Left colon (tissue), 2 donors: ENCODE data around the gene GRIP1. TPM values are rescaled to one million over a fixed set of nuclear protein-coding genes. Genes with fewer than 3 reads are reported as not detected.

ENCODE experiments used
- ATAC-seq: fragments of 200-7000 bp; cut with Tn5 transposase; one replicate; pipeline ENCODE4 v1.9.1; 2020; ENCODE audit warnings: mild to moderate bottlenecking, moderate library complexity
- DNase-seq, 2 donors: peaks; one replicate each; pipeline ENCODE4 v3.0.0-alpha.2; 2020
- intact Hi-C, 2 donors: fragments of 100-400 bp; cut with DNase I in 1 of 2; cut with micrococcal nuclease in 1 of 2; formaldehyde crosslinking; loops; one replicate each; pipeline versions ENCODE4 v1.11.2 to v1.14.0; 2022; cut with DNase I, micrococcal nuclease
- total RNA-seq, 2 donors: library from RNA; stranded (reverse); fragmentation: NEBNext Ultra II Directional; extraction: Animal tissue kit (Norgen Biotek cat#: 25700); gene quantifications; one replicate each; pipeline ENCODE4 v1.2.1, GENCODE V29; 2021
- donor health status: DM: no; HTN: no; CAD: no.
- donor health status: DM: yes; HTN: yes; CAD: no.

The GRIP1 gene
- total RNA-seq, 2 donors from 2014 or later: 3.5 to 11.4 TPM

GRCh38 chr12:66571361-66571915 is 107.4 kb downstream of the GRIP1 start:
- DNase-seq (no peak), ATAC-seq (no peak)
- intact Hi-C loops: no loop called here

DNA sequence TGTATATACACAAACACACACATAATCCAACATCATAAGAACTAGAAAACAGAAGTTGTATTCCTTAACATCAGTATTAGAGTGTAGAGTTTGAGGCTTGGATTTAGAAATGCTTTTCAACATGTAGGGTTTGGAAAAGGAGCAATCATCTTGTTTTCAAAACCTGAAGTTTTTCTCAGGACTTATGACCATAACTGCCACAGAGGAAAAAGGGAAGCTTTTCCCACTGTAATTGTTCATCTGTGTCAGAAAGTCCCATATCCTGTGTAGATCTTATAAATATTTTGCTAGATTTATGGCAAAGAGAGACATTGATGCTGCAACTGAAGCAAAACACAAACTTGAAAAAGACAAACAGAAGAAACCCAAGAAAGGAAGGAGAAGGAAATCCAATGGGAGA is 115.7 kb downstream of the GRIP1 start:
- ATAC-seq (no peak), DNase-seq (no peak)
- intact Hi-C loops: no loop called here

GRCh38 chr12:66555113-66555512 is 123.8 kb downstream of the GRIP1 start:
- no peak for ATAC-seq
- DNase-seq: no peak
- intact Hi-C loops: no loop called here

DNA sequence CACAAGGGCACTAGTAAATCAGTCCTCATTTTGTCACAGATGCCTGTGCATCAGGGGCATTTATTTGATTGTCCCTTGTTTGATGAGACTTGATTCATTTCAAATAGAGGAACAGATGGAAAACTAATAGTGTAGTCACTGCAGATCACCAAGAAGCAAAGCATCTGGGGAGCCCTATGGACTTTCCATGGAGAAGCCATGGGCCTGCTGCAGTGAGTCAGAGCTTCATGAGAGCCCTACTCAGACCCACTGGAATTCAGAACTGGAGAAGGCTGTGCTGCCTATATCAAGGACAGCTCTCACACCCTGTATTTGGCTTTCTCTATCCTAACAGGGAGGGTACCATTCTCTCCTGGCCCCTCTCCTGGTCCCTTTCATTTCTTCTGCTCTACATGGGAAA is 126.2 kb downstream of the GRIP1 start:
- intact Hi-C loops: no loop called here
- ATAC-seq: no peak
- no peak for DNase-seq

GRCh38 chr12:66550626-66551025 is 128.2 kb downstream of the GRIP1 start:
- ATAC-seq (no peak), DNase-seq (no peak)
- intact Hi-C loops: no loop called here

GRCh38 chr12:66549050-66549389 is 129.9 kb downstream of the GRIP1 start:
- ATAC-seq (no peak), DNase-seq (no peak)
- intact Hi-C loops: no loop called here

- DNase-seq (no peak), ATAC-seq (no peak)
- intact Hi-C loops: no loop called here
These were observed 130.4 kb downstream of the GRIP1 start for GRCh38 chr12:66548338-66549049.

DNA sequence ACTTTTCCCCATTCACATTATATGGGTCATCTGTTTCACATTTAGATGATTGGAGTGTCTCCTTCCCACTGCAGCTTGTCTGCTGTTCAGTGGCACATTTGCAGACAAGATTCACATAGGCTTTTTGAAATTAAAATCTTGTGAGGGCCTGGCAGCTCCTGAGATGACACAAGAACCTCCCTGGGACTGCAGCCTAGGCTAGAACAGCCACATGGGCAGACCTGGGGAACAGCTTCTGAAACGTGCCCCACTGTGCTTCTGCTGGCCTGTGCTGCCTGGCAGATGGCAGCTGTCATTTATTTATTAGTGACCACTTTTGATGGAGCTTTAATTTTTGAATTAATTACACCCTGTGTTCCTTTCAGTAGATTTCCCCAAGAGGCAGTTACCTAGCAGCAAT is 137.4 kb downstream of the GRIP1 start:
- DNase-seq: no peak
- no peak for ATAC-seq
- intact Hi-C loops: no loop called here

GRCh38 chr12:66539431-66539830 is 139.4 kb downstream of the GRIP1 start:
- intact Hi-C loops: no loop called here
- ATAC-seq (no peak), DNase-seq (no peak)

GRCh38 chr12:66538970-66539369 is 139.9 kb downstream of the GRIP1 start:
- intact Hi-C loops: no loop called here
- DNase-seq (no peak), ATAC-seq (no peak)

DNA sequence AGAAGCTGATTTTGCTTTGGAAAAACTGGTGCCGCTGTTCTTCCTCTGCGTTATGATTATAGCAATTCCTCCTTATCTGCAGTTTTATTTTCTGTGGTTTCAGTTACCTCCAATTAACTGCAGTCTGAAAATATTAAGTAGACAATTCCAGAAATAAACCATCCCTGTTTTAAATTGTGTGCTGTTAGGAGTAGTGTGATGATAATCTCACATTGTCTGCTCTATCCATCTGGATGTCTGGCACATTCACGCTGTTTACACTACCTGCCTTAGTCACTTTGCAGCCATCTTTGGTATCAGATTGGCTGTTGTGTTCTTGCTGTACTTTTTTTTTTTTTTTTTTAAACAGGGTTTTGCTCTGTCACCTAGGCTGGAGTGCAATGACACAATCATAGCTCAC is 141.0 kb downstream of the GRIP1 start:
- no peak for DNase-seq
- intact Hi-C loops: no loop called here
- no peak for ATAC-seq

DNA sequence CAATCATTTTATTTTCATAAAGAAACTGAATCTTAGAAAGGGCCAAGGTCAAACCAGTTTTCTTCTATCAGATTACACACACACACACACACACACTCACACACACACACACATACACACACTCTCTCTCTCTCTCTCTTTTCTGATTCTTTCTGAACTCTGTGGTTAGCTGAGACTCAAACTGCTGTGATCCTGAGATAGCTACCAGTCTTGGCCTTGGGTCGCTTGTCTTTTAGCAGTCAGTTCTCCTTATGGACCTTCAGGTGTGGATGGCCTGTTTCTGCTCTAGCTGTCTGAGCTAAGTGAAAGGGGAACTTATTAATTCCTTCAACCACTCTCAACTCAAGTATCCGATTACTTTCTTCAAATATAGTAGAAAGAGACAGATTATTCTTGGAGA is 145.1 kb downstream of the GRIP1 start:
- DNase-seq (no peak), ATAC-seq (no peak)
- intact Hi-C loops: no loop called here

- ATAC-seq: no peak
- no peak for DNase-seq
- intact Hi-C loops: no loop called here
These were observed 147.1 kb downstream of the GRIP1 start for GRCh38 chr12:66531766-66532165.

DNA sequence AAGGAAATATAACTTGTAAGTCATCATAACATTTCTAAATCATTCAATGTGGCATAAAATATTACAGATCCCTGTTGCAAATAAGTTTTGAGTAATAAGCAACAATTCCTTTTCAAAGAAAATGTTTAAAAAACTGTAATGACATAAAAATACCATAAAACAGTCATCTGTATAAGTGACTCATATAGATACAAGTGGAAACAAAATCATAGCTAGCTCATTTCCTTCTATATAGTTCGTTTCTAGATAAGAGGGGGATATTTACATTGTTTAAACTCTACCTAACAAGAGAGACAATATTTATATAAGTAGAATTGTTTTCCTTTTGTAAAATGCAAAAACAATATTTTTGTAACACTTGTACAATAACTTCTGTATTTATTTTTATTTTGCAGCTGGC is 148.9 kb downstream of the GRIP1 start:
- no peak for DNase-seq
- ATAC-seq: no peak
- intact Hi-C loops: no loop called here

DNA sequence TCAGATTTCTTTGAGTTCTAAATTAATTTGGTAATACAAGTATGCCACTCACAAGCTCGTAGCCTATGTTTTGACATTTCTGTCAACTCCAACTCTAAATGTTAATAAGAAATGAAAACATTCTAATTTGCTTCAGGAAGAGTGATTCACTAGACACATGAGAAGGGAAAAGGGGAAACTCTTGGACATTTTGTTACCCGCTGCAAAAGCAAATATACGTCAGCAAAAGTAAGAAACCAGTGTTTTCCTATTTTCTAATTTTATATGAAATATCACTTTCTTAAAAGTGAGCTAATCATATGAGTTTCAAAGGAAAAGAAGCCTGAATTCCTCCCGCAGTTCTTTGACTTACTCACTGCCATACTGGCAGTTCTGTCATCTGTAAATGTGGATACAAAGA is 162.3 kb downstream of the GRIP1 start:
- ATAC-seq (no peak), DNase-seq (no peak)
- intact Hi-C loops: no loop called here

DNA sequence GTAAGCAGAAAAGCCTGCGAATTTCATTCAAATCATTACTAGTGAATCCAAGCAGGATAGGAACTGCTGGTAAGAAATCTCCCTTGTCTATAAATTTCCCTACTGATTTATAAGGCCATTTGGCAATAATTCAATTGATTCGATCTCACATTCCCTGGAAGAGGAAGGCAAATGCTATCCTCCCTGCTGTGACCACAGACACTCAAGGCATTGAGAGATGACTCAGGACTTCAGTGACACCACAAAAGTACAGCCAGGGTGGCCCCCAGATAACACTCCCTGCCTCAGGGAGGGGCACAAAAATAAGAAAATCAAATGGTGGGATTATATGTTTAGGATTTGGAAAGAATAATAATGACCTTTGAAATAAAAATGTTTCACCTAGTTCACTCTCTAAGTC is 162.7 kb downstream of the GRIP1 start:
- ATAC-seq (no peak), DNase-seq (no peak)
- intact Hi-C loops: no loop called here

GRCh38 chr12:66514581-66514980 is 164.3 kb downstream of the GRIP1 start:
- DNase-seq (no peak), ATAC-seq (no peak)
- intact Hi-C loops: no loop called here

- ATAC-seq (no peak), DNase-seq (no peak)
- intact Hi-C loops: no loop called here
These were observed 170.9 kb downstream of the GRIP1 start for GRCh38 chr12:66508025-66508424.

- DNase-seq (no peak), ATAC-seq (no peak)
- intact Hi-C loops: no loop called here
These were observed 175.1 kb downstream of the GRIP1 start for GRCh38 chr12:66503746-66504145.

DNA sequence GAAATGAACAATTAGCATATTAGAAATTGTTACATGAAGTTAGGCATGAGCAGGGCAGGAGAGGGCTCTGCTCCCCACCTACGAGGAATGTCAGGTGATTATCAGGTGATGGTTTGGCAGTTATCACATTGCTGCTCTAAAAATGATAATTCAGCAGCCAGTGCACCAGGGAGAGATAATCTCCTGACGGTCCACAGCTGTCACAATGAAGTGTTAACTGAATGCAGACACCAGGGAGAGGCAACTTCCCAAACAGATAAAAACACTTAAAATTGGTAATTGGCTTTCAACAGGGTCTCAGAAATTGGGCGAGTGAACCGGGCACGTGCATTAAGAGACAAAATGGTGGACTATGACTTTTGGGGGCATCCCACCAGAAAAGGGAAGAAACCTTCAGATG is 176.0 kb downstream of the GRIP1 start:
- DNase-seq (no peak), ATAC-seq (no peak)
- intact Hi-C loops: no loop called here

GRCh38 chr12:66500841-66501240 is 178.0 kb downstream of the GRIP1 start:
- no peak for ATAC-seq
- intact Hi-C loops: no loop called here
- no peak for DNase-seq
